PC-3 (cell line): ENCODE results near the gene DAAM2.

ENCODE experiments used
- EZH2 ChIP-seq: fragments of 300-600 bp; sonication (generic); IDR thresholded peaks from one replicate; pipeline ENCODE4 v1.6.1; 2017; ENCODE audit warnings: antibody characterized with exemption, mild to moderate bottlenecking, low read length; ENCODE audit not compliant: unreplicated experiment
- EZH2phosphoT487 ChIP-seq: fragments of 300-600 bp; sonication (generic); IDR thresholded peaks from 2 replicates; pipeline ENCODE4 v1.6.1; 2018; ENCODE audit warnings: mild to moderate bottlenecking, antibody characterized with exemption, low read length, borderline replicate concordance
- TF ChIP-seq, protein P1 (sequence below): fragments of 300-600 bp; sonication (generic); conservative IDR thresholded peaks from 2 replicates; pipeline ENCODE4 v1.5.1; 2017; ENCODE audit warnings: antibody characterized with exemption, low read depth, mild to moderate bottlenecking, low read length

DNA sequence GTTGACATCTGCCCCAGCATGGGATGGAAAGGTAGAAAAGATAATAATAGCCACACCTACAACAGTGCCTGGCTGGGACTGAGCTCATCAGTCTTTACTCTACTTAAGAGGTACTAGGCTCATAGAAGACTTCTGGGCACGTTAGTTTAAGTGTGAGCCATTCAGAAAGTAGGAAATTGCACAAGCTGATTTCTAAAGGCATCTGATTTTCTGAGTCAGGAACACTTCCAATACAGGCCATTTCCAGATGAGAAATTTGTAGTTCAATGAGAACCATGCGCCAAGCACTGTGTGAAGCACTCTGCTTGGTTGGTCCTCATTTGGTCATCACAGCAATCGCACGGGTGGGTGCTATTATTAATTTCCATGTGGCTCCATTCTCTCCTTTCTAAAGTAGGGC lies 99.8 kb downstream of the DAAM2 start:
- TF ChIP-seq, protein P1, sequence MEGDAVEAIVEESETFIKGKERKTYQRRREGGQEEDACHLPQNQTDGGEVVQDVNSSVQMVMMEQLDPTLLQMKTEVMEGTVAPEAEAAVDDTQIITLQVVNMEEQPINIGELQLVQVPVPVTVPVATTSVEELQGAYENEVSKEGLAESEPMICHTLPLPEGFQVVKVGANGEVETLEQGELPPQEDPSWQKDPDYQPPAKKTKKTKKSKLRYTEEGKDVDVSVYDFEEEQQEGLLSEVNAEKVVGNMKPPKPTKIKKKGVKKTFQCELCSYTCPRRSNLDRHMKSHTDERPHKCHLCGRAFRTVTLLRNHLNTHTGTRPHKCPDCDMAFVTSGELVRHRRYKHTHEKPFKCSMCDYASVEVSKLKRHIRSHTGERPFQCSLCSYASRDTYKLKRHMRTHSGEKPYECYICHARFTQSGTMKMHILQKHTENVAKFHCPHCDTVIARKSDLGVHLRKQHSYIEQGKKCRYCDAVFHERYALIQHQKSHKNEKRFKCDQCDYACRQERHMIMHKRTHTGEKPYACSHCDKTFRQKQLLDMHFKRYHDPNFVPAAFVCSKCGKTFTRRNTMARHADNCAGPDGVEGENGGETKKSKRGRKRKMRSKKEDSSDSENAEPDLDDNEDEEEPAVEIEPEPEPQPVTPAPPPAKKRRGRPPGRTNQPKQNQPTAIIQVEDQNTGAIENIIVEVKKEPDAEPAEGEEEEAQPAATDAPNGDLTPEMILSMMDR: no peak
- TF ChIP-seq EZH2 (no peak), EZH2phosphoT487 (no peak)
